Liver (tissue), 3 donors: ENCODE data around the gene PRR16.

Experiments
- GABPA ChIP-seq, 2 donors: IDR thresholded peaks in 1 of 2; conservative IDR thresholded peaks in 1 of 2; 2 replicates each; pipeline ENCODE4 v1.6.1; 2016; ENCODE audit warnings: antibody characterized with exemption in 2 of 2, mild to moderate bottlenecking in 1 of 2, moderate library complexity in 1 of 2
- HNF4A ChIP-seq, 2 donors: conservative IDR thresholded peaks; 2 replicates each; pipeline ENCODE4 v1.6.1; 2016; ENCODE audit warnings: antibody characterized with exemption in 2 of 2, mild to moderate bottlenecking in 2 of 2
- HNF4G ChIP-seq: IDR thresholded peaks from 2 replicates; pipeline ENCODE4 v1.6.1; 2016; ENCODE audit warnings: antibody characterized with exemption
- RAD21 ChIP-seq, 2 donors: IDR thresholded peaks; 2 replicates each; pipeline ENCODE4 v1.6.1; 2016; ENCODE audit warnings: antibody characterized with exemption in 2 of 2, mild to moderate bottlenecking in 2 of 2
- RXRA ChIP-seq, 2 donors: IDR thresholded peaks; 2 replicates each; pipeline ENCODE4 v1.6.1; 2017 to 2018; ENCODE audit warnings: antibody characterized with exemption in 2 of 2, mild to moderate bottlenecking in 1 of 2
- SP1 ChIP-seq: IDR thresholded peaks from 2 replicates; pipeline ENCODE4 v1.6.1; 2018; ENCODE audit warnings: antibody characterized with exemption, mild to moderate bottlenecking
- TAF1 ChIP-seq: conservative IDR thresholded peaks from 2 replicates; pipeline ENCODE4 v1.6.1; 2016; ENCODE audit warnings: antibody characterized with exemption, mild to moderate bottlenecking
- YY1 ChIP-seq: IDR thresholded peaks from 2 replicates; pipeline ENCODE4 v1.6.1; 2016; ENCODE audit warnings: antibody characterized with exemption, mild to moderate bottlenecking
- TF ChIP-seq, protein P1 (sequence below): IDR thresholded peaks from 2 replicates; pipeline ENCODE4 v1.6.1; 2016; ENCODE audit warnings: antibody characterized with exemption
- TF ChIP-seq, protein P2 (sequence below): fragments of 150-350 bp; IDR thresholded peaks from 2 replicates; pipeline ENCODE4 v1.5.1; 2017; ENCODE audit warnings: improper control_type of control experiment, low read depth, low read length; ENCODE audit not compliant: missing input control
- TF ChIP-seq, protein P3 (sequence below): IDR thresholded peaks from 2 replicates; pipeline ENCODE4 v1.6.1; 2016; ENCODE audit warnings: antibody characterized with exemption
- TF ChIP-seq, protein P4 (sequence below): IDR thresholded peaks from 2 replicates; pipeline ENCODE4 v1.6.1; 2016; ENCODE audit warnings: antibody characterized with exemption, mild to moderate bottlenecking
- TF ChIP-seq, protein P5 (sequence below): IDR thresholded peaks from 2 replicates; pipeline ENCODE4 v1.6.1; 2016; ENCODE audit warnings: antibody characterized with exemption
- donor health status: healthy.
- donor health status: healthy.

DNA sequence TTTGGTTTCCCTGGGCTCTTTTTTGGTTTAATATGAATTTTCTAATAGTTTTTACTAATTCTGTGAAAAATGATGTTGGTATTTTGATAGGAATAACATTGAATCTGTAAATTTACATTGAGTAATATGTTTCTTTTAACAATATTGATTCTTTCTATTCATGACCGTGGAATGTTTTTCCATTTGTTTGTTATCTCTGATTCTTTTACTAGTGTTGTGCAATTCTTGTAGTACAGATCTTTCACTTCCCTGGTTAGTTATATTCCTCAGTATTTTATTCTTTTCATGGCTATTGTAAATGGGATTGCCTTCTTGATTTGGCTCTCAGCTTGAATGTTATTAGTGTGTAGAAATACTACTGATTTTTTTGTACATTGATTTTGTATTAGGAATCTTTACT, 137.9 kb downstream of the PRR16 start:
- TF ChIP-seq, protein P1, sequence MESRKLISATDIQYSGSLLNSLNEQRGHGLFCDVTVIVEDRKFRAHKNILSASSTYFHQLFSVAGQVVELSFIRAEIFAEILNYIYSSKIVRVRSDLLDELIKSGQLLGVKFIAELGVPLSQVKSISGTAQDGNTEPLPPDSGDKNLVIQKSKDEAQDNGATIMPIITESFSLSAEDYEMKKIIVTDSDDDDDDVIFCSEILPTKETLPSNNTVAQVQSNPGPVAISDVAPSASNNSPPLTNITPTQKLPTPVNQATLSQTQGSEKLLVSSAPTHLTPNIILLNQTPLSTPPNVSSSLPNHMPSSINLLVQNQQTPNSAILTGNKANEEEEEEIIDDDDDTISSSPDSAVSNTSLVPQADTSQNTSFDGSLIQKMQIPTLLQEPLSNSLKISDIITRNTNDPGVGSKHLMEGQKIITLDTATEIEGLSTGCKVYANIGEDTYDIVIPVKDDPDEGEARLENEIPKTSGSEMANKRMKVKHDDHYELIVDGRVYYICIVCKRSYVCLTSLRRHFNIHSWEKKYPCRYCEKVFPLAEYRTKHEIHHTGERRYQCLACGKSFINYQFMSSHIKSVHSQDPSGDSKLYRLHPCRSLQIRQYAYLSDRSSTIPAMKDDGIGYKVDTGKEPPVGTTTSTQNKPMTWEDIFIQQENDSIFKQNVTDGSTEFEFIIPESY = no peak
- TF ChIP-seq RAD21 (IDR thresholded peaks at IDR 0.05) (no peak), HNF4G (no peak), TAF1 (no peak), GABPA (IDR thresholded peaks at IDR 0.05 in 1 of 2, conservative IDR thresholded peaks at IDR 0.05 in 1 of 2) (no peak), SP1 (no peak), RXRA (IDR thresholded peaks at IDR 0.05) (no peak), YY1 (no peak), HNF4A (conservative IDR thresholded peaks at IDR 0.05) (no peak)
- TF ChIP-seq, protein P2, sequence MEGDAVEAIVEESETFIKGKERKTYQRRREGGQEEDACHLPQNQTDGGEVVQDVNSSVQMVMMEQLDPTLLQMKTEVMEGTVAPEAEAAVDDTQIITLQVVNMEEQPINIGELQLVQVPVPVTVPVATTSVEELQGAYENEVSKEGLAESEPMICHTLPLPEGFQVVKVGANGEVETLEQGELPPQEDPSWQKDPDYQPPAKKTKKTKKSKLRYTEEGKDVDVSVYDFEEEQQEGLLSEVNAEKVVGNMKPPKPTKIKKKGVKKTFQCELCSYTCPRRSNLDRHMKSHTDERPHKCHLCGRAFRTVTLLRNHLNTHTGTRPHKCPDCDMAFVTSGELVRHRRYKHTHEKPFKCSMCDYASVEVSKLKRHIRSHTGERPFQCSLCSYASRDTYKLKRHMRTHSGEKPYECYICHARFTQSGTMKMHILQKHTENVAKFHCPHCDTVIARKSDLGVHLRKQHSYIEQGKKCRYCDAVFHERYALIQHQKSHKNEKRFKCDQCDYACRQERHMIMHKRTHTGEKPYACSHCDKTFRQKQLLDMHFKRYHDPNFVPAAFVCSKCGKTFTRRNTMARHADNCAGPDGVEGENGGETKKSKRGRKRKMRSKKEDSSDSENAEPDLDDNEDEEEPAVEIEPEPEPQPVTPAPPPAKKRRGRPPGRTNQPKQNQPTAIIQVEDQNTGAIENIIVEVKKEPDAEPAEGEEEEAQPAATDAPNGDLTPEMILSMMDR = no peak
- TF ChIP-seq, protein P3, sequence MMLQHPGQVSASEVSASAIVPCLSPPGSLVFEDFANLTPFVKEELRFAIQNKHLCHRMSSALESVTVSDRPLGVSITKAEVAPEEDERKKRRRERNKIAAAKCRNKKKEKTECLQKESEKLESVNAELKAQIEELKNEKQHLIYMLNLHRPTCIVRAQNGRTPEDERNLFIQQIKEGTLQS = no peak
- TF ChIP-seq, protein P4, sequence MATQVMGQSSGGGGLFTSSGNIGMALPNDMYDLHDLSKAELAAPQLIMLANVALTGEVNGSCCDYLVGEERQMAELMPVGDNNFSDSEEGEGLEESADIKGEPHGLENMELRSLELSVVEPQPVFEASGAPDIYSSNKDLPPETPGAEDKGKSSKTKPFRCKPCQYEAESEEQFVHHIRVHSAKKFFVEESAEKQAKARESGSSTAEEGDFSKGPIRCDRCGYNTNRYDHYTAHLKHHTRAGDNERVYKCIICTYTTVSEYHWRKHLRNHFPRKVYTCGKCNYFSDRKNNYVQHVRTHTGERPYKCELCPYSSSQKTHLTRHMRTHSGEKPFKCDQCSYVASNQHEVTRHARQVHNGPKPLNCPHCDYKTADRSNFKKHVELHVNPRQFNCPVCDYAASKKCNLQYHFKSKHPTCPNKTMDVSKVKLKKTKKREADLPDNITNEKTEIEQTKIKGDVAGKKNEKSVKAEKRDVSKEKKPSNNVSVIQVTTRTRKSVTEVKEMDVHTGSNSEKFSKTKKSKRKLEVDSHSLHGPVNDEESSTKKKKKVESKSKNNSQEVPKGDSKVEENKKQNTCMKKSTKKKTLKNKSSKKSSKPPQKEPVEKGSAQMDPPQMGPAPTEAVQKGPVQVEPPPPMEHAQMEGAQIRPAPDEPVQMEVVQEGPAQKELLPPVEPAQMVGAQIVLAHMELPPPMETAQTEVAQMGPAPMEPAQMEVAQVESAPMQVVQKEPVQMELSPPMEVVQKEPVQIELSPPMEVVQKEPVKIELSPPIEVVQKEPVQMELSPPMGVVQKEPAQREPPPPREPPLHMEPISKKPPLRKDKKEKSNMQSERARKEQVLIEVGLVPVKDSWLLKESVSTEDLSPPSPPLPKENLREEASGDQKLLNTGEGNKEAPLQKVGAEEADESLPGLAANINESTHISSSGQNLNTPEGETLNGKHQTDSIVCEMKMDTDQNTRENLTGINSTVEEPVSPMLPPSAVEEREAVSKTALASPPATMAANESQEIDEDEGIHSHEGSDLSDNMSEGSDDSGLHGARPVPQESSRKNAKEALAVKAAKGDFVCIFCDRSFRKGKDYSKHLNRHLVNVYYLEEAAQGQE = no peak
- TF ChIP-seq, protein P5, sequence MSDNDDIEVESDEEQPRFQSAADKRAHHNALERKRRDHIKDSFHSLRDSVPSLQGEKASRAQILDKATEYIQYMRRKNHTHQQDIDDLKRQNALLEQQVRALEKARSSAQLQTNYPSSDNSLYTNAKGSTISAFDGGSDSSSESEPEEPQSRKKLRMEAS = no peak
